Endothelial cell (in vitro differentiated cells): Measurements from ENCODE around the gene ABLIM2. TPM values are rescaled to one million over a fixed set of nuclear protein-coding genes. Genes with fewer than 3 reads are reported as not detected.

ENCODE experiments used
- DNase-seq: peaks from one replicate; pipeline ENCODE4 v3.0.0; 2021; ENCODE audit warnings: low spot score
- H3K27ac Mint-ChIP-seq: one replicate; pipeline ENCODE4 v1.8.0; 2021; ENCODE audit warnings: mixed read lengths, inconsistent platforms; ENCODE audit not compliant: unreplicated experiment
- H3K27me3 Mint-ChIP-seq: one replicate; pipeline ENCODE4 v1.8.0; 2021; ENCODE audit warnings: mild to moderate bottlenecking, moderate library complexity, mixed read lengths, inconsistent platforms; ENCODE audit not compliant: unreplicated experiment
- H3K36me3 Mint-ChIP-seq: one replicate; pipeline ENCODE4 v1.8.0; 2021; ENCODE audit warnings: mild to moderate bottlenecking, low read depth, mixed read lengths, inconsistent platforms; ENCODE audit not compliant: unreplicated experiment
- H3K4me1 Mint-ChIP-seq: one replicate; pipeline ENCODE4 v1.8.0; 2021; ENCODE audit warnings: mild to moderate bottlenecking, mixed read lengths, inconsistent platforms; ENCODE audit not compliant: unreplicated experiment
- H3K4me3 Mint-ChIP-seq: one replicate; pipeline ENCODE4 v1.8.0; 2021; ENCODE audit warnings: mild to moderate bottlenecking, mixed read lengths, inconsistent platforms; ENCODE audit not compliant: unreplicated experiment
- H3K9me3 Mint-ChIP-seq: one replicate; pipeline ENCODE4 v1.8.0; 2021; ENCODE audit warnings: mixed read lengths, inconsistent platforms; ENCODE audit not compliant: unreplicated experiment
- total RNA-seq: library from RNA; stranded (reverse); fragmentation: NEBNext Ultra II Directional; extraction: Animal tissue kit (Norgen Biotek cat#: 25700); gene quantifications from one replicate; pipeline ENCODE4 v1.2.1, GENCODE V29; 2021; ENCODE audit not compliant: unreplicated experiment
- TF ChIP-seq, protein P1 (sequence below): fragments of 200-600 bp; sonication (generic); IDR thresholded peaks from one replicate; pipeline ENCODE4 v1.5.0; 2021; ENCODE audit warnings: antibody characterized with exemption; ENCODE audit not compliant: unreplicated experiment

Gene ABLIM2
- total RNA-seq, 1 donor from 2014 or later, result 0.74 TPM

DNA sequence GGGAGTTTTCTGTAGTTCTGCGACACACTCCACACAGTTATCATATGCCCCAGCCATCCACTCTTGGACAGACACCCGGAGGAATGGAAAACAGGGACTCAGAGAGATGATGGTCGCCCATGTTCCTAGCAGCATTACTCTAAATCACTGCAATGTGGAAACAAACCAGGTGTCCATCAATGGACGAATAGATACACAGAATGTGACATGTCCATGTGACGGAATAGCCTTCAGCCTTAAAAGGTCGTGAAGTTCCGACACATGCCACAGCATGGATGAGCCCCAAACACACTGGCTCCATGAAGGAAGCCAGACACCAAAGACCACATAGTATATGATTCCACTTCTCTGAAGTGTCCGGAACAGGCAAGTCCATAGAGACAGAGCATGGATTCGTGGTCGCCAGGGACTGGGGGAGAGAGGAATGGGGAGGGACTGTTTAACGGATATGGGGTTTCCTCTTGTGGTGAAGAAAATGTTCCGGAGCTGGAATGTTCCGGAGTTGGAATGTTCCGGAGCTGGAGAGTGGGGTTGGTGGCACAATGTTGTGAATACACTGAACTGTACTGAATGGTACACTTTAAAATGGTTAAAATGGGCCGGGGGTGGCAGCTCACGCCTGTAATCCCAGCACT lies 190.2 kb downstream of the ABLIM2 start:
- H3K4me1 Mint-ChIP-seq, result peaks cover 30% of the 10 kb centered on the region
- peaks cover 11% of the 10 kb centered on the region for H3K27me3 Mint-ChIP-seq
- no peak for DNase-seq
- TF ChIP-seq, protein P1, sequence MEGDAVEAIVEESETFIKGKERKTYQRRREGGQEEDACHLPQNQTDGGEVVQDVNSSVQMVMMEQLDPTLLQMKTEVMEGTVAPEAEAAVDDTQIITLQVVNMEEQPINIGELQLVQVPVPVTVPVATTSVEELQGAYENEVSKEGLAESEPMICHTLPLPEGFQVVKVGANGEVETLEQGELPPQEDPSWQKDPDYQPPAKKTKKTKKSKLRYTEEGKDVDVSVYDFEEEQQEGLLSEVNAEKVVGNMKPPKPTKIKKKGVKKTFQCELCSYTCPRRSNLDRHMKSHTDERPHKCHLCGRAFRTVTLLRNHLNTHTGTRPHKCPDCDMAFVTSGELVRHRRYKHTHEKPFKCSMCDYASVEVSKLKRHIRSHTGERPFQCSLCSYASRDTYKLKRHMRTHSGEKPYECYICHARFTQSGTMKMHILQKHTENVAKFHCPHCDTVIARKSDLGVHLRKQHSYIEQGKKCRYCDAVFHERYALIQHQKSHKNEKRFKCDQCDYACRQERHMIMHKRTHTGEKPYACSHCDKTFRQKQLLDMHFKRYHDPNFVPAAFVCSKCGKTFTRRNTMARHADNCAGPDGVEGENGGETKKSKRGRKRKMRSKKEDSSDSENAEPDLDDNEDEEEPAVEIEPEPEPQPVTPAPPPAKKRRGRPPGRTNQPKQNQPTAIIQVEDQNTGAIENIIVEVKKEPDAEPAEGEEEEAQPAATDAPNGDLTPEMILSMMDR, result no peak
- H3K27ac Mint-ChIP-seq, result no peak overlapping the region
- H3K4me3 Mint-ChIP-seq, result no peak overlapping the region
- peaks cover 8% of the 10 kb centered on the region for H3K36me3 Mint-ChIP-seq
- no peaks in the 10 kb centered on the region for H3K9me3 Mint-ChIP-seq

DNA sequence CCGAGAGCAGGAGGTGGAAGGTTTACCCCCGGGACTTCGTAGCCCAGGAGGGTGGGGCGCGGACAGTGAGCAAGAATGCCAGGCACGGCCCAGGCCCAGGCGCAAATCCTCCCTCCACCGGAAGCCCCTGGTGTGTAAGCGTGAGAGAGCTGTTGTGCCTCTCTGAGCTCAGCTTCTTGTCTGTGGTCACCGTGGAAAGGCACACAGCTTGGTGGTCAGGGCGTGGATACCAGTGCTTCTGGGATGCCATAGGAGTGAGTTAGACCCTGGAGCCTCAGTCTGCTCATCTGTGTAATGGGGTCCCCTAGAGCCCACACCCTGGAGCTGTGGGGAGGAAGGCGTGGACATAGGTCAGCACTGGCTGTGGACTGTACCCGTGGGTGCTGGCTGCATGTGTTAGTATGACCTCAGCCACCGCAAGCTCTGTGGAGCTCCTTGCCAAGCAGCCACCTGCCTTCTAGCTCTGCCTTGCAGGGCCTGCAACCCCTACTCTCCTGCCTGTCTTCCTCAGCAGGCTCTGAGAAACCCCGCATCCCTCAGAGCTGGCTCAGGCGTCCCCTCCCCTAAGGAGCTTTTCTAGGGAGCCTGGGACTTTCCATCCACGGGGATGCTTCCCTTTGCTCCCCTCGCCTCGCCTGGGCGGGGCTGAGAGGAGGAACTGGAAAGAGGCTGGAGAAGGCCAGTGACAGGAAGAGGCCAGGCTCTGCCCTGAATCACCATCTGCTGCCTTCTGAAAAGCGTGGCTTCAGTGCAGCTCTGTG lies 190.9 kb downstream of the ABLIM2 start:
- H3K4me3 Mint-ChIP-seq, result no peak overlapping the region
- H3K36me3 Mint-ChIP-seq, result peaks cover 8% of the 10 kb centered on the region
- peaks cover 29% of the 10 kb centered on the region for H3K4me1 Mint-ChIP-seq
- H3K27me3 Mint-ChIP-seq, result peaks cover 11% of the 10 kb centered on the region
- H3K27ac Mint-ChIP-seq, result no peak overlapping the region
- no peak for DNase-seq
- TF ChIP-seq, protein P1, result no peak
- no peaks in the 10 kb centered on the region for H3K9me3 Mint-ChIP-seq

DNA sequence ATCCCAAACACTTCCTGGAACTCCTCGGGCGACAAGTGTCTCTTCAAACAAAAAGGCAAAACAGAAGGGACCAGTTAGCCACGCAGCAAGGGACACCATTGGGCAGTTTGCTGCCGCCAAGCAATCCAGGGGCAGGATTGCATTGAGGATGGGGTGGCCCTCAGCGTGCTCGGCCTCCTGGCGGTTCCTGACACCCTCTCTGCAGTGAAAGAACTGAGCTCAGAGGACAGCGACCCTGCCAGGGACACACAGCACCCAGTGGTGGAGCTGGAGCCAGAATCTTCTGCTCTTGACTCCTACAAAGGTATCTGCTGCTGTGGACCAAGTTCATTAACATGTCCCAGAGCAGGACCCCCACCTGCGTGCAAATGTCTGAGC lies 191.6 kb downstream of the ABLIM2 start:
- Mint-ChIP-seq H3K27me3 (peaks cover 7% of the 10 kb centered on the region), H3K4me3 (no peak overlapping the region), H3K4me1 (peaks cover 24% of the 10 kb centered on the region), H3K9me3 (no peaks in the 10 kb centered on the region), H3K27ac (no peak overlapping the region), H3K36me3 (peaks cover 5% of the 10 kb centered on the region)
- no peak for DNase-seq
- TF ChIP-seq, protein P1, result no peak

DNA sequence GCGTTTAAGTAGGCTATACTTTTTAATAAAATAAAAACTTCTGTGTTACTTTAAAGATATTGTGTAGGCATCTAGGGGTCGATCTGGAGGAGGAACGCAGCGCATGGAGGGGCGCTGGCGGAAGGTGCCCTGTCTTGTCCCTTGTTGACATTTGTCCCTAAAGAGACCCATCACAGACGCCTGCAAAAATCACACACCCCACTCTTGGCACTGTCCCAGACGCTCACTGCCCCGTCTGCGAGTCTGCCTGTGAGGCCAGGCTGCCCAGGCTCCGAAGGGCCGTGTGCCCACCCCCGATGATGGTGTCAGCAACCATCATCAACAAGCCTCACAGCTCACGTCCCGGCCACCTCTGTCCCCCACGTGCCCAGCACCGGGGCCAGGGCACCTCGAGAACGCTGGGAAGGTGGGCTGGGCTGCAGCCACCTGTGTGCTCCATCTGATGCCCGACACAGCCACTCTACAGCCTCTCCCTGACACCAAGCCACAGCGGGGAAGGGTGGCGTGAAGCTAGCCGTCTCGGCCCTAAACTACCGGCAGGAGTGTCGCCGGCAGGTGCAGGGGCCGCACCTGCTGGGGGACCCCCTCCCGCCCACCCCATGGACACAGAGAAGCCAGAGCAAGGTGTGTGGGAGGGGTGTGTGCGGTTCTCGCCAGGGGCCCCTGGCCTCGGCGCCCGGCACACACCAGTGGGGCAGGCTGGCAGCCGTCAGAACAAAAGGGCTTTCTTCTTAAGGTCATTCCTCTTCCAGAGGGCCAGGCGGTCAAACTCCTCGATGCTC lies 192.1 kb downstream of the ABLIM2 start:
- peaks cover 4% of the 10 kb centered on the region for H3K36me3 Mint-ChIP-seq
- TF ChIP-seq, protein P1, result no peak
- peaks cover 24% of the 10 kb centered on the region for H3K4me1 Mint-ChIP-seq
- H3K27ac Mint-ChIP-seq, result no peak overlapping the region
- DNase-seq, result no peak
- H3K9me3 Mint-ChIP-seq, result no peaks in the 10 kb centered on the region
- H3K4me3 Mint-ChIP-seq, result no peak overlapping the region
- H3K27me3 Mint-ChIP-seq, result peaks cover 7% of the 10 kb centered on the region
